Mesendoderm (in vitro differentiated cells): ENCODE data around the gene ARRB1.

Experiments used
- DNase-seq: peaks from one replicate; pipeline ENCODE4 v3.0.0; 2013
- H2AK5ac ChIP-seq: 2 replicates; pipeline ENCODE4 v1.6.1; 2013; ENCODE audit warnings: low read length, inconsistent platforms
- H2BK120ac ChIP-seq: 2 replicates; pipeline ENCODE4 v1.6.1; 2013; ENCODE audit warnings: low read depth, mild to moderate bottlenecking, low read length, moderate library complexity, mixed read lengths
- H2BK15ac ChIP-seq: replicated peaks from 2 replicates; pipeline ENCODE4 v1.6.1; 2013; ENCODE audit warnings: low read depth, mild to moderate bottlenecking, moderate library complexity
- H2BK5ac ChIP-seq: 2 replicates; pipeline ENCODE4 v1.6.1; 2013; ENCODE audit warnings: low read length, inconsistent platforms
- H3K18ac ChIP-seq: 2 replicates; pipeline ENCODE4 v1.6.1; 2013; ENCODE audit warnings: mild to moderate bottlenecking, low read length, mixed read lengths
- H3K23ac ChIP-seq: one replicate; pipeline ENCODE4 v1.6.1; 2013; ENCODE audit warnings: low read length
- H3K27ac ChIP-seq: 2 replicates; pipeline ENCODE4 v1.5.1; 2013; ENCODE audit warnings: low read depth, mild to moderate bottlenecking, inconsistent platforms, low read length, moderate library complexity
- H3K27me3 ChIP-seq: 2 replicates; pipeline ENCODE4 v1.6.1; 2013; ENCODE audit warnings: low read length, control low read depth, mild to moderate bottlenecking, inconsistent platforms; ENCODE audit not compliant: insufficient read depth, poor library complexity
- H3K36me3 ChIP-seq: 2 replicates; pipeline ENCODE4 v1.6.1; 2013; ENCODE audit warnings: low read length, inconsistent platforms; ENCODE audit not compliant: control insufficient read depth, insufficient read depth
- H3K4ac ChIP-seq: one replicate; pipeline ENCODE4 v1.6.1; 2013; ENCODE audit warnings: low read depth, mild to moderate bottlenecking, low read length, moderate library complexity
- H3K4me1 ChIP-seq: 2 replicates; pipeline ENCODE4 v1.6.1; 2013; ENCODE audit warnings: low read depth, low read length, inconsistent platforms; ENCODE audit not compliant: control insufficient read depth
- H3K4me2 ChIP-seq: 2 replicates; pipeline ENCODE4 v1.6.1; 2013; ENCODE audit warnings: low read length
- H3K4me3 ChIP-seq: 2 replicates; pipeline ENCODE4 v1.5.1; 2013; ENCODE audit warnings: mild to moderate bottlenecking, low read length
- H3K56ac ChIP-seq: one replicate; pipeline ENCODE4 v1.6.1; 2013; ENCODE audit warnings: low read length
- H3K79me1 ChIP-seq: 2 replicates; pipeline ENCODE4 v1.6.1; 2013; ENCODE audit warnings: low read length, inconsistent platforms
- H3K79me2 ChIP-seq: 2 replicates; pipeline ENCODE4 v1.6.1; 2013; ENCODE audit warnings: mild to moderate bottlenecking, low read length; ENCODE audit not compliant: control insufficient read depth, insufficient read depth
- H3K9ac ChIP-seq: 2 replicates; pipeline ENCODE4 v1.6.1; 2013; ENCODE audit warnings: low read length, inconsistent platforms
- H4K5ac ChIP-seq: one replicate; pipeline ENCODE4 v1.6.1; 2013; ENCODE audit warnings: low read length
- H4K8ac ChIP-seq: one replicate; pipeline ENCODE4 v1.6.1; 2013; ENCODE audit warnings: low read depth, mild to moderate bottlenecking, control low read depth, low read length, moderate library complexity
- WGBS: extraction: QIAGEN DNeasy Blood & Tissue Kit; methylation state at CpG from one replicate; pipeline ENCODE4 v1.1.7; 2013; ENCODE audit warnings: low lambda C conversion rate, missing lambda C conversion rate; ENCODE audit not compliant: insufficient coverage; ENCODE audit errors: extremely low coverage; 5-methylcytosine and 5-hydroxymethylcytosine counted together

Gene ARRB1

GRCh38 chr11:75308986-75309385 is 42.5 kb downstream of the ARRB1 start:
- H2AK5ac ChIP-seq, result no peak overlapping the region
- no peak overlapping the region for H3K27ac ChIP-seq
- no peak overlapping the region for H2BK5ac ChIP-seq
- no peak overlapping the region for H3K4me2 ChIP-seq
- H3K4ac ChIP-seq, result no peak overlapping the region
- no peak overlapping the region for H4K8ac ChIP-seq
- H3K79me2 ChIP-seq, result peaks cover 10% of the 10 kb centered on the region
- DNase-seq, result no peak
- H3K9ac ChIP-seq, result no peak overlapping the region
- H3K4me3 ChIP-seq, result no peak overlapping the region
- WGBS, result no CpG with 5 or more reads among the region's 4 CpGs
- H3K18ac ChIP-seq, result no peak overlapping the region
- H4K5ac ChIP-seq, result no peak overlapping the region
- H3K27me3 ChIP-seq, result no peaks in the 10 kb centered on the region
- H2BK120ac ChIP-seq, result no peak overlapping the region
- no peak overlapping the region for H2BK15ac ChIP-seq
- no peaks in the 10 kb centered on the region for H3K36me3 ChIP-seq
- H3K79me1 ChIP-seq, result peaks cover 18% of the 10 kb centered on the region
- no peak overlapping the region for H3K56ac ChIP-seq
- peaks cover 3% of the 10 kb centered on the region for H3K4me1 ChIP-seq
- no peak overlapping the region for H3K23ac ChIP-seq

GRCh38 chr11:75308116-75308515 is 43.3 kb downstream of the ARRB1 start:
- Histone ChIP-seq H2BK15ac (no peak overlapping the region), H3K27ac (no peak overlapping the region), H3K79me1 (peaks cover 19% of the 10 kb centered on the region), H3K4me3 (no peak overlapping the region), H3K56ac (no peak overlapping the region), H3K9ac (no peak overlapping the region), H3K4me1 (peaks cover 5% of the 10 kb centered on the region), H2AK5ac (no peak overlapping the region), H2BK120ac (no peak overlapping the region), H4K8ac (no peak overlapping the region), H3K79me2 (peaks cover 10% of the 10 kb centered on the region), H3K18ac (no peak overlapping the region), H3K4me2 (no peak overlapping the region), H3K36me3 (no peaks in the 10 kb centered on the region), H3K4ac (no peak overlapping the region), H4K5ac (no peak overlapping the region), H3K27me3 (no peaks in the 10 kb centered on the region), H2BK5ac (no peak overlapping the region), H3K23ac (no peak overlapping the region)
- no peak for DNase-seq
- WGBS, result no CpG with 5 or more reads among the region's 7 CpGs

GRCh38 chr11:75307058-75307457 is 44.4 kb downstream of the ARRB1 start:
- Histone ChIP-seq H3K79me2 (peaks cover 10% of the 10 kb centered on the region), H3K9ac (no peak overlapping the region), H3K4me1 (peaks cover 4% of the 10 kb centered on the region), H3K27ac (no peak overlapping the region), H3K56ac (no peak overlapping the region), H2BK120ac (no peak overlapping the region), H3K23ac (no peak overlapping the region), H3K4me3 (no peak overlapping the region), H3K27me3 (no peaks in the 10 kb centered on the region), H4K5ac (no peak overlapping the region), H3K36me3 (no peaks in the 10 kb centered on the region), H2BK15ac (no peak overlapping the region), H4K8ac (no peak overlapping the region), H3K4me2 (no peak overlapping the region), H3K4ac (no peak overlapping the region), H3K18ac (no peak overlapping the region), H3K79me1 (peaks cover 17% of the 10 kb centered on the region), H2BK5ac (no peak overlapping the region), H2AK5ac (no peak overlapping the region)
- no CpG with 5 or more reads among the region's 3 CpGs for WGBS
- DNase-seq, result no peak

- WGBS, result no CpG with 5 or more reads among the region's 10 CpGs
- H2BK15ac ChIP-seq, result no peak overlapping the region
- peaks cover 4% of the 10 kb centered on the region for H3K4me1 ChIP-seq
- H3K4me2 ChIP-seq, result no peak overlapping the region
- H4K8ac ChIP-seq, result no peak overlapping the region
- H3K27ac ChIP-seq, result no peak overlapping the region
- H3K79me2 ChIP-seq, result peaks cover 10% of the 10 kb centered on the region
- H3K18ac ChIP-seq, result no peak overlapping the region
- H2AK5ac ChIP-seq, result no peak overlapping the region
- DNase-seq, result no peak
- H3K4me3 ChIP-seq, result no peak overlapping the region
- no peak overlapping the region for H3K56ac ChIP-seq
- H2BK5ac ChIP-seq, result no peak overlapping the region
- no peaks in the 10 kb centered on the region for H3K27me3 ChIP-seq
- H3K79me1 ChIP-seq, result peaks cover 16% of the 10 kb centered on the region
- H4K5ac ChIP-seq, result no peak overlapping the region
- no peak overlapping the region for H3K23ac ChIP-seq
- H2BK120ac ChIP-seq, result no peak overlapping the region
- no peak overlapping the region for H3K4ac ChIP-seq
- H3K36me3 ChIP-seq, result no peaks in the 10 kb centered on the region
- H3K9ac ChIP-seq, result no peak overlapping the region
These were observed 44.9 kb downstream of the ARRB1 start for GRCh38 chr11:75306529-75306928.

- no peak overlapping the region for H2BK5ac ChIP-seq
- no peak overlapping the region for H2AK5ac ChIP-seq
- peaks cover 4% of the 10 kb centered on the region for H3K4me1 ChIP-seq
- no peak overlapping the region for H4K8ac ChIP-seq
- no peak overlapping the region for H2BK15ac ChIP-seq
- H3K4ac ChIP-seq, result no peak overlapping the region
- H4K5ac ChIP-seq, result no peak overlapping the region
- H3K18ac ChIP-seq, result no peak overlapping the region
- DNase-seq, result no peak
- H3K79me2 ChIP-seq, result peaks cover 11% of the 10 kb centered on the region
- H3K79me1 ChIP-seq, result peaks cover 14% of the 10 kb centered on the region
- no peak overlapping the region for H3K4me3 ChIP-seq
- no peak overlapping the region for H2BK120ac ChIP-seq
- H3K56ac ChIP-seq, result no peak overlapping the region
- no peaks in the 10 kb centered on the region for H3K27me3 ChIP-seq
- H3K36me3 ChIP-seq, result no peaks in the 10 kb centered on the region
- no peak overlapping the region for H3K4me2 ChIP-seq
- no CpG with 5 or more reads among the region's 6 CpGs for WGBS
- H3K27ac ChIP-seq, result no peak overlapping the region
- no peak overlapping the region for H3K23ac ChIP-seq
- no peak overlapping the region for H3K9ac ChIP-seq
These were observed 45.5 kb downstream of the ARRB1 start for GRCh38 chr11:75305993-75306392.

- peaks cover 4% of the 10 kb centered on the region for H3K4me1 ChIP-seq
- no peak overlapping the region for H2AK5ac ChIP-seq
- H3K4ac ChIP-seq, result no peak overlapping the region
- H3K23ac ChIP-seq, result no peak overlapping the region
- no peak overlapping the region for H4K8ac ChIP-seq
- H3K27ac ChIP-seq, result no peak overlapping the region
- H2BK15ac ChIP-seq, result no peak overlapping the region
- WGBS, result no CpG with 5 or more reads among the region's 3 CpGs
- H3K4me2 ChIP-seq, result no peak overlapping the region
- no peaks in the 10 kb centered on the region for H3K27me3 ChIP-seq
- H3K18ac ChIP-seq, result no peak overlapping the region
- H2BK120ac ChIP-seq, result no peak overlapping the region
- no peak overlapping the region for H3K9ac ChIP-seq
- H3K79me2 ChIP-seq, result peaks cover 11% of the 10 kb centered on the region
- H3K56ac ChIP-seq, result no peak overlapping the region
- no peak overlapping the region for H3K4me3 ChIP-seq
- H2BK5ac ChIP-seq, result no peak overlapping the region
- peaks cover 14% of the 10 kb centered on the region for H3K79me1 ChIP-seq
- H3K36me3 ChIP-seq, result no peaks in the 10 kb centered on the region
- no peak overlapping the region for H4K5ac ChIP-seq
- DNase-seq, result no peak
These were observed 46.0 kb downstream of the ARRB1 start for GRCh38 chr11:75305452-75305851.
